Head of caudate nucleus (tissue), 42 donors: Measurements from ENCODE around the gene LYPD3.
A peak's percentile ranks its signal among the peaks of the same experiment; 100 is the strongest.
"Not testable (repeated sequence)": the region's sequence is repeated elsewhere in the genome, so short reads cannot be mapped to it uniquely, and the experiment has no call there.

Source experiments
- DNase-seq, 42 donors: peaks; one replicate each; pipeline versions ENCODE4 v3.0.0 to v3.0.0-alpha.2; 2020 to 2021; ENCODE audit warnings: mixed read lengths in 7 of 42
- intact Hi-C: fragments of 100-400 bp; cut with DNase I; formaldehyde crosslinking; loops from one replicate; pipeline ENCODE4 v1.15.0; 2022

LYPD3 gene

DNA sequence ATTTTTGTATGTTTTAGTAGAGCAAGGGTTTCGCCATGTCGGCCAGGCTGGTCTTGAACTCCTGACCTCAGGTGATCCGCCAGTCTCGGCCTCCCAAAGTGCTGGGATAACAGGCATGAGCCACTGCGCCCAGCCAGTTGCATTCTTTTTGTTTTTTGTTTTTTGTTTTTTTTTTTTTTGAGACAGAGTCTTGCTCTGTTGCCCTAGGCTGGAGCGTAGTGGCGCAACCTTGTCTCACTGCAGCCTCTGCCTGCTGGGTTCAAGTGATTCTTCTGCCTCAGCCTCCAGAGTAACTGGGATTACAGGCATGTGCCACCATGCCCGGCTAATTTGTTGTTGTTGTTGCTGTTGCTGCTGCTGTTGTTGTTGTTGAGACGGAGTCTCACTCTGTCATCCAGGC, 21.3 kb downstream of the LYPD3 start:
- intact Hi-C loops, DNase-seq: not testable (repeated sequence)

DNA sequence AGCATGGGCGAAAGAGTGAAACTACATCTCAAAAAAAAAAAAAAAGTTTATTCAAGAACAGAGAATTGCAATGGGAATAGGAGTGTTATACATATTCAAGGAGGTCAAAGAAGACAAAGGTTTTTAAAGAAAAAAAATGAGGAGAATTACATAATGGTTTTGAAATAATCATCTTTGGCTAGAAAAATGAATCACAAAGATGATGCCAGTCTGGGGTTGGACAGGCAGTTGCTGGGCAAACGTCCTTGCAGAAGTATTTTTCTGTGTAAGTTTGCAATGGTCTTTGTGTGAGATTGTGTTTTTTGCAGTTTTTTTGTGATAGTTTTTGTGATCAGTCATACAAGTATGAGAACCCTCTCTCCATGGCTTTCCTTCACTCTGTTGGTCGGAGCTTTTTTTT, 23.7 kb downstream of the LYPD3 start:
- intact Hi-C loops, result no loop called here
- DNase-seq, result no peak

DNA sequence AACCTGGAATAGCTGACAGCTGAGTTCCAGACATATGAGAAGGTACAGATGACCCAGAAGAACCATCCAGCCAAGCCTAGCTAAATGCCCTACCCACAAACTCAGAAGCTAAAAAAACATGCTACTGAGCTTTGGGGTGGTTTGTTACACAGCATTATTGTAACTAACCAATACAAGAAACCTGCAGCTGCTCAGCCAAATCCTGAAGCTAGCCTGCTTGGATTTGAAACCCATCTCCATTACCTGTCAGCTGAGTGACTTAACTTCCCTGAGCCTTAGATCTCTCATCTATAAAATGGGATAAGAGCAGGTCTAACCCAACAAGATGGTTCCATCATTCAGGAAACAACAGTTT, 25.7 kb downstream of the LYPD3 start:
- no peak for DNase-seq
- intact Hi-C loops, result no loop called here

DNA sequence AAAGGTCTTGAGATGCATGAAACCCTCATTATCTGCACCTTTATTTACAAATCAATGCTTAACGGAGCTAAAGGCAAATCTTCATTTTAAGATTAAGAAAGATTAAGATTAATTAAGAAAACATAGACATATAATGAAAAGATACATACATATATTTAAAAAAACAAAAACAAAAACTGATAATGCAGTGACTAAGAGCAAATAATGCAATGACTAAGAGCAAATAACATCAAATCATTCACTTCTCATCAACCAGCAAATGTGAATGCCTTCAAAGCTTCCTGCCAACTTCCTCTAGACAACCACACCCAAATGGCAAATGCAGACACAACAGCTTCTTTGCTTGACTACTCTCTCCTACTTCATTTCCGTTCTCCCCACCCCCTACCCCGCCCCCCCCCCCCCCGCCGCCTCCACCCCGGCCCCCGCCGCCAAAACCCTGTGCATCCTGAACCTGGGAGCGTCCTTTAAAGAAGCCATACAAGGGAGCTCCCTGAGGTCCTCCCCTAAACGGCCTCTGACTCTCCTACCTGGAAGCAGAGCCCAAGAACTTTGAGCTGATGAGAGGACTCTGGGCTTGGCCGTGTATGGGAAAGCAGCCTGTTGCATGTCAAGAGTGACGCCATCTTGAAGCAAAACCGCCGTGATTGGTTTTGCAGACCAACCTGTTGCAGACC, 26.2 kb downstream of the LYPD3 start:
- intact Hi-C loops, result no loop called here
- no peak for DNase-seq

DNA sequence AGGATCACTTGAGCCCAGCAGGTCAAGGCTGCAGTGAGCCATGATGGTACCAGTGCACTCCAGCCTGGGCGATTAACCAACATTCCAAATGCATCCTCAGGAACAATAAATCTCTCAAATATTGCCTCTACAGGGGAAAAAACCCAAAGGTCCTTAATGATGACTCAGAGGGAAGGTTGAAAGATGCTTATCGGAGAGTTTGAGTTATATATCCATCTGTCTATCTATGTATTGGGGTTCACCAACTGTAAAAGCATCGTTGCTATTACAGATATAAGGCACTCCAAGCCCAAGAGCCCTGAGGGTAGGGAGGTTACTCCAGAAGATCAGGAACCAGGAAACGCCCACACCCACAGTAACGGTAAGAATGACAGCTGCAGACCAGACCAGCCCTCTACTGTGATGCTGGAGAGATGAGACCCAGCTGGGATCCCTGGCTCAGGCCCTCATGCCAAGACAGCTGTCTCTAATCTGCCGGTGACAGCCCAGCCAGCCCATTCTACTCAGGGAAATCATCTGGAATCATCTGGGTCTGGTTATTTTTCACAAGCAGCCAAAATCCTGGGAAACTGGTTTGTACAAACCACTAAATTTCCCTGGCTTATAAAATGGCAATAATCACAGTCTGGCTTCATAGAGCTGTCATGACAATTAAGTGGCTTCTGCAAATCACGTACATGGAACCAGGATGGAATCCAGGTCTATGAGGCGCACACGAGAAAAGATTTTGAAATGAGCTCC, 26.9 kb downstream of the LYPD3 start:
- DNase-seq, result no peak

DNA sequence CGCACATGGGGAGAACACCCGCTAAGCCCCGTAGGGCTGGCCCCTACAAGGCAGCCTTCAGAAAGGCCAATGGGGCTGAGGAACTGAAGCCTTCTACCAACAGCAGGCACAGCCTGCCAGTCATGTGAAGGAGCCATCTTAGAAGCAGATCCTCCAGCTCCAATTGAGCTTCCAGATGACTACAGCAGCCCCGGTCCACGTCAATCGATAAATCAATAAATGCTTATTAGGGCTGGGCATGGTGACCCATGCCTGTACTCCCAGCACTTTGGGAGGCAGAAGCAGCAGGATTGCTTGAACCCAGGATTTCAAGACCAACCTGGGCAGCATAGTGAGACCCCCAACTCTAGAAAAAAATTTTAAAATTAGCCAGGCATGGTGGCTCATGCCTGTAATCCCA, 27.7 kb downstream of the LYPD3 start:
- DNase-seq, result no peak
- intact Hi-C loops, result no loop called here

More for the DNA sequence above, 26.9 kb downstream of the LYPD3 start:
- intact Hi-C loops, result no loop called here

DNA sequence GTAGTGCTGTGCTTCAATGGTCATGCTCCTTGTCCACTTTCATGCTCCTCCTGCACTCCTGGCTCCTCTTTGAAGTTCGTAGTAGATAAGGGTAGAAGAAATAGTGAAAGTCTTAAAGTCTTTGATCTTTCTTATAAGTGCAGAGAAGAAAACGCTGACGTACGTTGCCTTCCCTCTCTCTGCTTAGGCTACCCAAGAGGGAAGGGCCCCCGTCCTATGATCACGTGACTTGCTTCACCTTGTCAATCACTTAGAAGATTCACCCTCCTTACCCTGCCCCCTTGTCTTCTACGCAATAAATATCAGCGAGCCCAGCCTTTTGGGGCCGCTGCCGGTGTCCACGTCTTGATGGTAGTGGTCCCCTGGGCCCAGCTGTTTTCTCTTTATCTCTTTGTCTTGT, 28.1 kb downstream of the LYPD3 start:
- intact Hi-C loops, DNase-seq: not testable (repeated sequence)

DNA sequence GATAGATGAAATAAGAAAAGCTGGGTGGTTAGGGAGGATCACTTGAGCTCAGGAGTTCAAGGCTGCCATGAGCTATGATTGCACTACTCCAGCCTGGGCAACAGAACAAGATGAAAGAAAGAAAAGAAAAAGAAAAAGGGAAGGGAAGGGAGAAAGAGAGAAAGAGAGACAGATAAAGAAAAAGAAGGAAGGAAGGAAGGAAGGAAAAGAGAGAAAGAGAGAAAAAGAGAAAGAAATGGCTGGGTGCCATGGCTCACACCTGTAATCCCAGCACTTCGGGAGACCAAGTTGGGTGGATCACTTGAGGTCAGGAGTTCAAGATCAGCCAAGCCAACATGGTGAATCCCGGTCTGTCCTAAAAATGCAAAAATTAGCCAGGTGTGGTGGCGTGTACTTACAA, 29.6 kb downstream of the LYPD3 start:
- intact Hi-C loops, result no loop called here
- DNase-seq, result no peak

DNA sequence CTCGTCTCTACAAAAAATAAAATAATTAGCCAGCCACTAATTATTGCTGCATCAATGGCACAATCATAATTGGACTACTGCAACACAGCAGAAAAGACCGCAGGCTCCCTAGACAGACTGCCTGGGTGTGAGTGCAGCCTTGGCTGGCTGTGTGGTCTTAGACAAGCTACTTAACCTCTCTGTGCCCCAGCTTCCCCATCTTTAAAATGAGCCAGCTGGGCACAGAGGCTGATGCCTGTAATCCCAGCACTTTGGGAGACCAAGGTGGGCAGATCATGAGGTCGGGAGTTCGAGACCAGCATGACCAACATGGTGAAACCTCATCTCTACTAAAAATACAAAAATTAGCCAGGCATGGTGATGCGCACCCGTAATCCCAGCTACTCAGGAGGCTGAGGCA, 31.7 kb downstream of the LYPD3 start:
- intact Hi-C loops, result no loop called here

DNA sequence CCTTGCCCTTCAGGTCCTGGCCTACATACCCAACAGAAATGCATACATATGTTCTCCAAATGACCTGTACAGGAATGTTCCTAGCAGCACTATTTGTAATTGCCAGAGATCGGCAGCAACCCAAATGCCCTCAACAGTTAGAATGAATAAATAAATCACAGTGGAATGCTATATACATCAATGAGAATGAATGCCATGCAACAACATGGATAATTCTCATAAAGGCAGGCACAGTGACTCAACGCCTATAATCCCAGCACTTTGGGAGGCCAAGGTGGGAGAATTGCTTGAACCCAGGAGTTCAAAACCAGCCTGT, 32.1 kb downstream of the LYPD3 start:
- intact Hi-C loops, result no loop called here
- DNase-seq, result no peak

More for the DNA sequence above, 31.7 kb downstream of the LYPD3 start:
- no peak for DNase-seq

DNA sequence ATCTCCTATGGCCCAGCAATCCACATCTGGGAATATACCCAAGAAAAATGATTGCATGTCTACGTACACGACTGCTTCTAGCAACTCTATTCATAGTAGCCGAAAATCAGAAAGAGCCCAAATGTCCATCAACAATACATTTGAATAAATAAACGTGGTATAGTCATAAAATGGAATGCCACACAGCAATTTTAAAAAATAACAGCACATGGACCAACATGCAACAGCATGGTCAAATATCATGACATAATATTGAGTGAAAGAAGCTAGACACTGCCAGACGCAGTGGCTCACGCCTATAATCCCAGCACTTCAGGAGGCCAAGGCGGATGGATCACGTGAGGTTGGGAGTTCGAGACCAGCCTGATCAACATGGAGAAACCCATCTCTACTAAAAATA, 34.4 kb downstream of the LYPD3 start:
- DNase-seq, result no peak
- intact Hi-C loops, result no loop called here

DNA sequence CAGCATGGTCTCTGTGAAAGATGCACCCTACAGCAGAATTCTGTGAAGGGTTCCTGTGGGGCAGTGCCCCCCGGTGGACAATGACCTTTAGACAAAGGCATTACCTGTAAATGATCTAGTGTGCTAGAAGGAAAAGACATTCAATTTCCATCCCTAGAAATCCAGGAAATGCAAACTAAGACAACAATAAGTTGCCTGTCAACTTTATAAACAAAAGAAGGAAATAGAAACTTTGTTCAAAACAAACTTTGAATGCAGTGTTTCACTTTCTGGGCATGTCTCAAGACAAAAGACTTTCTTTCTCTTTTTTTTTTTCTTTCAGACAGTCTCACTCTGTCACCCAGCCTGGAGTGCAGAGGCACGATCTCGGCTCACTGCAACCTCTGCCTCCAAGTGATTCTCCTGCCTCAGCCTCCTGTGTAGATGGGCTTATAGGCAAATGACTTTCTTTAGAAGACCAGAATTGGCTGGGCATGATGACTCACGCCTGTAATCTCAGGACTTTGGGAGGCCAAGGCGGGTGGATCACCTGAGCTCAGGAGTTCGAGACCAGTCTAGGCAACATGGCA, 35.2 kb downstream of the LYPD3 start:
- intact Hi-C loops, result no loop called here
- DNase-seq, result no peak

DNA sequence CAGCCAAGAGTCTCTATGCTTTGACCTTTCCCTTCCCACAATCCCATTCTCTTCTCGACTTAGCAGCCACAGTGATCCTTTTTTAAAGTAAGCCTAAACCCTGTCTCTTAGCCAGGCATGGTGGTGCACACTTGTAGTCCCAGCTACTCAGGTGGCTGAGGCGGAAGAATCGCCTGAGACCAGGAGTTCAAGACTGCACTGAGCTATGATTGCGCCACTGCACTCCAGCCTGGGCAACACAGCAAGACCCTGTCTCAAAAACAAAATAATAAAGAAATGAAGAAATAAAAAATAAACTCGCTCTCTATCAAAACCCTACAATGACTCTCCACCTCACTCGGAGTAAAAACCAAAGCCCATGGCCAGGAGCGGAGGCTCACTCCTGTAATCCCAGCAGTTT, 36.0 kb downstream of the LYPD3 start:
- intact Hi-C loops, result no loop called here
- DNase-seq, result no peak

DNA sequence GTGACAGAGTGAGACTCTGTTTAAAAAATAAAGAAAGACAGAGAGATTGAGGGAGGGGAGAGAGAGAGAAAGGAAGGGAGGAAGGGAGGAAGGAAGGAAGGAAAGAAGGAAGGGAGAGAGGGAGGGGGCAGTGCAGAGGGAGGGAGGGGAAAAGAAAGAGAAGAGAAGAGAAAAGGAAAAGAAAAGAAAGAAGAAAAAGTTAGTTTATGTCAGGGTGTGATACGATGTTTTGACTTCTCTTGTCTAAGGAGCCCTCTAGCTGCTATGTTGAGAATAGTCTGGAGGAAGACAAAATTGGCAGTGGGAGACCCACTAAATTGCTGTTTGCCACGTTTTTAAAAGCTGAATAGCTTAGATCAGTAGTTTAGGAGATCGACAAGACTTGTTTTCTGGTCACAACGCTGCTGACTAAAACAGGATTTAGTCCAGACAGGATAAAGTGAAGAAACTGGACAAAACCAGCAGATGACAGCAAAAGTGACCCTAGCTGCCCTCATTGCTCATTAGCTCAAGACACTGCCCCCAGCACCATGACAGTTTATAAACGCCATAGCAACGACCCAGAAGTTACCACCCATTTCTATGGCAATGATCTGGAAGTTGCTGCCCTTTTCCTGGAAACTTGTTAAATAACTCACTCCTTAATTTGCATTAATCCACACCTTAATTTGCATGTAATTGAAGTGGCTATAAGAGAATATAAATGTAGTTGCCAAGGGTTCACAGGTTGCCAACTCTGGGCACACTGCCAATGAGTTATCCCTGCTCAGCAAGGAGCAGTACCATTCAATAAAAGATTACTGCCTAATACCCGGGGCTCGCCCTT, 39.6 kb downstream of the LYPD3 start:
- peak in 7 of 42 donors; percentile 7 to 67 (median 22) for DNase-seq
- intact Hi-C loops, result no loop called here

DNA sequence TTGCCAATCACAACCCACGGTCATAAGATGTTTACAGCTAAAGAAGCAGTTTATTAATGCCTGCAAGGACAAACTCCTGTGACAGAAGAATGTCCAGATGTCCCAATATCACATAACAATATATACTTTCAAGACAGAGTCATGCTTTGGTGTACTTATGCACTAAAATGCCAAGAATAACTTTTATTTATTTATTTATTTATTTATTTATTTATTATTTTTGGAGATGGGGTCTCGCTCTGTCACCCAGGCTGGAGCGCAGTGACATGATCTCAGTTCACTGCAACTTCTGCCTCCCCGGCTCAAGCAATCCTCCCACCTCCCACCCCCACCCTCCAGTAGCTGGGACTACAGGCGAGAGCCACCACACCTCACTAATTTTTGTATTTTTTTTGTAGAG, 41.6 kb downstream of the LYPD3 start:
- intact Hi-C loops, result no loop called here
- DNase-seq, result no peak

DNA sequence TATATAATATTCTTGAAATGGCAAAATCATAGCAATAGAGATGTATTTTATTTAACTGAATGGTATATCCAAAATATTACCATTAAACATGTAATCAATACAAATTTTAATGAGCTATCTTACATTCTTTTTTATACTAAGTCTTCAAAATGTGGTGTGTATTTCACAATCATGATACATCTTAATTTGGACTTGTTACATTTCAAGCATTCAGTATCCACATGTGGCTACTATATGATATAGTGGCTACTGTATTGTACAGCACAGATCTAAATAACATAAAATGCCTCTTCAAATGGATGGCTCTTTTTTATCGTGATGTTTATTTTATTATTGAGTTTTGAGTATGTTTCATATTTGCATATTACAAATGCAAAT, 42.7 kb downstream of the LYPD3 start:
- no peak for DNase-seq
- intact Hi-C loops, result no loop called here

DNA sequence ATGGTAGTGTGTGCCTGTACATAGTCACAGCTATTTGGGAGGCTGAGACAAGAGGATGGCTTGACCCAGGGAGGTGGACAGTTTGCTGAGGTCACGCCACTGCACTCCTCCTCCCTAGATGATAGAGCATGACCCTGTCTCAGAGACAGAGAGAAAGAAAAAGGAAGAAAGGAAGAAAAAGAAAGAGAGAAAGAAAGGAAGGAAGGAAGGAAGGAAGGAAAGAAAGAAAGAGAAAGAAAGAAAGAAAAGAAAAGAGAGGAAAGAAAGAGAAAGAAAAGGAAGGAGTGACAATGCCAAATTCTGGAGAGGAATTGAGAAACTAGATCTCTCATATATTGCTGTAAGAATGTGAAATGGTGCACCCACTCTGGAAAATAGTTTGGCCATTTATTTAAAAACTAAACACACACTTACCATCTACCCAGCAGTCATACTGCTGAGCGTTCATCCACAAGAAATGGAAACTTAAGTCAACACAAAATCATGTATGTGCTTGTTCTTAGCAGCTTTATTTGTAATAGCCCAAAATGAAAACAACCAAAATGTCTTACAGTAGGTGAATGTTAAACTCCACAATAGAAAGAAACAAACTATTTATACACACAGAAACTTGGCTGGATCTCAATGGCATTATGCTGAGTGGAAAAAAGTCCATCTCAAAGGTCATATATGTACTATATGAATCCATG, 43.3 kb downstream of the LYPD3 start:
- intact Hi-C loops, result no loop called here
- no peak for DNase-seq

DNA sequence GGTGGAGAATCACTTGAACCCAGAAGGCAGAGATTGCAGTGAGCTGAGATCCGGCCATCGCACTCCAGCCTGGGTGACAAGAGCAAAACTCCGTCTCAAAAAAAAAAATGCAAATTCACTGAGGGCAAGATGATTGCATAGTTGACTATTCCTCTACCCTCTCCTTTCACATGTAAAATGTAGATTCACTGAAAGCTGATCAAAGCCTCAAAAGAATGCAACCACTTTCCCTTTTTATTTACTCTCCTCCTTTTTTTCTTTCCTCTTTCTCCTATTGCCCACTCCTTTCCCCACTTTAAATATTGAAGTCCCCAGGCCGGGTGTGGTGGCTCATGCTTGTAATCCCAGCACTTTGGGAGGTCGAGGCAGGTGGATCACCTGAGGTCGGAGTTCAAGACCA, 44.5 kb downstream of the LYPD3 start:
- no peak for DNase-seq
- intact Hi-C loops, result no loop called here

DNA sequence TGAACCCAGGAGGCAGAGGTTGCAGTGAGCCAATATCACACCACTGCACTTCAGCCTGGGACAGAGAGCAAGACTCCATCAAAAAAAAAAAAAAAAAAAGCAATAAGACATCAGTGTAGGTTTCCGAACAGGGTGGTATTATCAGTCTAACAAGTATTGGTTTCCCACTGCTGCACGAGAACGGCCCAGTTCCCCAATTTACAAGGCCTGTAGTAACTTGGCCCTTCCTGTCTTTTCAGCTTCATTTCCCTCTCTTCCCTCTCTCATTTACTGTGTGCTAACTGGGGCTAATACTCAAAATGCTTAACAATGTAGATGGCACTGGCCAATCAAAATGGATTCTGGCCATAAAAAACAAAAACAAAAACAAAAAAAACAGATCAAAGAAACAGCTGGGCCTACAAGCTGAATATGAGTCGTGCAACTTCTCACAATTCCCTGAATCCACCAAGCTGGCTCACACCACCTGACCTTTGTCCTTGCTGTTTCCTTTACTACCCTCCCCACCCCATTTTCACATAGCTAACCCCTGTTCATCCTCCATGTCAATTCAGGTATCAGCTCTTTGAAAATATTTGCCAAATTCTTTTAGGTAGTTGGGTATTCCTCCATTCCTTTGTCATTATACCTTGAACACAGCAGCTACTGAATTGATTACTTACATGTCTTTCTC, 48.3 kb downstream of the LYPD3 start:
- intact Hi-C loops, result no loop called here
- DNase-seq, result no peak
